ENCODE measurements around the gene FLT3. TPM values are rescaled to one million over a fixed set of nuclear protein-coding genes. Genes with fewer than 3 reads are reported as not detected.
"Not testable (repeated sequence)": the region's sequence is repeated elsewhere in the genome, so short reads cannot be mapped to it uniquely, and the experiment has no call there.

The FLT3 gene
- under 1 TPM in 3 of 4 donors, not detected in 1; under 0.01 to 0.90 (median 0.24) TPM for total RNA-seq

DNA sequence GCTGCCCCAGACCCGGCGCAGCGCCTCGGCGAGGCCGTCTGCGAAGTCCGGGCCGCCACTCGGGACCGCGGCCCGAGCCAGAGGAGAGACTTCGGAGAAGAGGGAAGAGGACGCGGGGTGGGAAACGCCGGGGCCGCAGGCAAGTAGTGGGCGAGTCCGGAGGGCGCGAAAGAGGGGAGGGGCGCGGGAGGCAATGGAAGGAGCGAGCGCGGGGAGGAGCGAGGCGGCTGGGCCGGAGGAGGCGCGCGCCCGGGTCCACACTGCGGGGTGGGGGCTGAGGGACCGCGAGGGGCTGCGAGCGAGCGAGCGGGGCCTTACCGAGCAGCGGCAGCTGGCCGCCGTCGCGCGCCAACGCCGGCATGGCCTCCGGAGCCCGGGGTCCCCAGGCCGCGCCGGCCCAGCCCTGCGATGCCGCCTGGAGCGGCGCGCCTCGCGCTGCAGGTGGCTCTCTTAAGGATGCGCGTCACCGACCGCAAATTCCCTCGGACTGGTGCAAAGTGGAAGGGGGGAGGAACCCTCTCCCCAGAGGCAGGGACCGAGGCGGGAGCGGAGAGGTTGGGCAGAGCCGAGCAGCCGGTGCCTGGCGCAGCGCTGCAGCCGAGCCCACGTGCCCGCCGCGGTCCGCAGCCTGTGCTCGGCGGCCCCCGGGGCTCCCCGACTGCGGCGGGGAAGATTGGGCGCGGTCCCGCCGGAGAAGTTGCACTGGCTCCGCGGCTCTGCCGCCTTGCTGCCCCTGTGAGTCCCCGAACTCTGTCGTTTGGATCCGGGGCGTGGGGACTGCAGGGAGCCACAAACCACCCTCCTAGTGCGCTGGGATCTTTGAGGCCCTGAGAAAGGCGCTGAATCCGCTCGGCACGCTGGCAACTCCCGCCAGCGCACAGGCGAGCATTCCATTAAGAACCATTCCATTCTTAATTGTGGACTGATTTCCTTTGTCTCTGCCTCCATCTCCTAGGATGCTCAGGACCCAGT lies at the start of gene FLT3:
FLT3 (minus strand) TSS at position 427 of the 972 bp plus-strand sequence; CDS start at position 361, 66 bp downstream.
- Histone ChIP-seq H3K9me3 (no peaks in the 10 kb centered on the region), H3K27me3 (peaks cover 4 to 31% of the 10 kb centered on the region in 2 donors), H3K27ac (no peak within 1 kb of the TSS), H3K4me3 (no peak within 1 kb of the TSS), H3K36me3 (no peaks in the 10 kb centered on the region), H3K4me1 (peaks cover 0 to 6% of the 10 kb centered on the region in 2 donors)
- DNase-seq, result no peak
- intact Hi-C loops (cut with DNase I; ENCODE audit: low total_unique reads), result no loop called here
- TF ChIP-seq POLR2A (IDR thresholded peaks at IDR 0.05), result no peak
- TF ChIP-seq, protein P1, sequence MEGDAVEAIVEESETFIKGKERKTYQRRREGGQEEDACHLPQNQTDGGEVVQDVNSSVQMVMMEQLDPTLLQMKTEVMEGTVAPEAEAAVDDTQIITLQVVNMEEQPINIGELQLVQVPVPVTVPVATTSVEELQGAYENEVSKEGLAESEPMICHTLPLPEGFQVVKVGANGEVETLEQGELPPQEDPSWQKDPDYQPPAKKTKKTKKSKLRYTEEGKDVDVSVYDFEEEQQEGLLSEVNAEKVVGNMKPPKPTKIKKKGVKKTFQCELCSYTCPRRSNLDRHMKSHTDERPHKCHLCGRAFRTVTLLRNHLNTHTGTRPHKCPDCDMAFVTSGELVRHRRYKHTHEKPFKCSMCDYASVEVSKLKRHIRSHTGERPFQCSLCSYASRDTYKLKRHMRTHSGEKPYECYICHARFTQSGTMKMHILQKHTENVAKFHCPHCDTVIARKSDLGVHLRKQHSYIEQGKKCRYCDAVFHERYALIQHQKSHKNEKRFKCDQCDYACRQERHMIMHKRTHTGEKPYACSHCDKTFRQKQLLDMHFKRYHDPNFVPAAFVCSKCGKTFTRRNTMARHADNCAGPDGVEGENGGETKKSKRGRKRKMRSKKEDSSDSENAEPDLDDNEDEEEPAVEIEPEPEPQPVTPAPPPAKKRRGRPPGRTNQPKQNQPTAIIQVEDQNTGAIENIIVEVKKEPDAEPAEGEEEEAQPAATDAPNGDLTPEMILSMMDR (IDR thresholded peaks at IDR 0.05), result no peak

GRCh38 chr13:28147495-28147894 lies 47.1 kb upstream of the FLT3 start:
- peaks cover 0 to 8% of the 10 kb centered on the region in 2 donors for H3K4me1 ChIP-seq
- H3K36me3 ChIP-seq, result no peaks in the 10 kb centered on the region
- intact Hi-C loops (cut with DNase I; ENCODE audit: low total_unique reads), result no loop called here
- no peak for DNase-seq
- H3K4me3 ChIP-seq, result no peak overlapping the region
- no peaks in the 10 kb centered on the region for H3K27me3 ChIP-seq
- no peaks in the 10 kb centered on the region for H3K9me3 ChIP-seq
- TF ChIP-seq POLR2A (IDR thresholded peaks at IDR 0.05), result no peak
- TF ChIP-seq, protein P1 (IDR thresholded peaks at IDR 0.05), result no peak
- H3K27ac ChIP-seq, result no peak overlapping the region

DNA sequence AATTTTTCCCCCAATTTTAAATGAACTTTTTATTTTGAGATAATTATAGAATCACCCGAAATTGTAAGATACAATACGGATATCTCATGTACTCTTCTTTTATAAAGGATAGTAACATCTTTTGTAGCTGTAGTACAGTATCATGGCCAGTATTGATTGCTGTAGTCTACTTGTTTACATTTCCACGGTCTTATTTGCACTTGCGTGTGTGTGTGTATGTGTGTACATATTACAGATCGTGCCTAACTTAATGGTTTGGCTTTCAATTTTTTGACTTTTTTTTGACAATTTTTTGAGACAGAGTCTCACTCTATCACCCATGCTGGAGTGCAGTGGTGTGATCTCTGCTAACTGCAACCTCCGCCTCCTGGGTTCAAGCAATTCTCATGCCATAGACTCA lies 44.7 kb upstream of the FLT3 start:
- Histone ChIP-seq H3K27ac (no peak overlapping the region), H3K4me1 (peaks cover 0 to 8% of the 10 kb centered on the region in 2 donors), H3K27me3 (no peaks in the 10 kb centered on the region), H3K9me3 (no peaks in the 10 kb centered on the region), H3K36me3 (no peaks in the 10 kb centered on the region), H3K4me3 (no peak overlapping the region)
- intact Hi-C loops (cut with DNase I; ENCODE audit: low total_unique reads), result no loop called here
- TF ChIP-seq POLR2A (IDR thresholded peaks at IDR 0.05), result no peak
- TF ChIP-seq, protein P1 (IDR thresholded peaks at IDR 0.05), result no peak
- no peak for DNase-seq

DNA sequence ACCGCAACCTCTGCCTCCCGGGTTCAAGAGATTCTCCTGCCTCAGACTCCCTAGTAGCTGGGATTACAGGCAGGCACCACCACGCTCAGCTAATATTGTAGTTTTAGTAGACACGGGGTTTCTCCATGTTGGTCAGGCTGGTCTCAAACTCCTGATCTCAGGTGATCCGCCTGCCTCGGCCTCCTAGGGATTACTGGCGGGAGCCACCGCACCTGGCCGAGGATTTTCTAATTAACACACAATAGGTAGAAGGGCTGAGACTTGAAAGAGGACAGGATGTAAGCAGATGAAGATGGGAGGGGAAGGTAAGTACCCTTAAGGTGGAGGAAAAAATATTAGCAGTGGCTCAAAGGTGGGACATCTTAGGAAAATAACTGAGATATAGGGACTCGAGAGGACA lies 41.2 kb upstream of the FLT3 start:
- DNase-seq; H3K4me3 ChIP-seq; intact Hi-C loops (cut with DNase I; ENCODE audit: low total_unique reads); H3K36me3 ChIP-seq; H3K27me3 ChIP-seq; H3K4me1 ChIP-seq; H3K9me3 ChIP-seq; H3K27ac ChIP-seq: not testable (repeated sequence)

DNA sequence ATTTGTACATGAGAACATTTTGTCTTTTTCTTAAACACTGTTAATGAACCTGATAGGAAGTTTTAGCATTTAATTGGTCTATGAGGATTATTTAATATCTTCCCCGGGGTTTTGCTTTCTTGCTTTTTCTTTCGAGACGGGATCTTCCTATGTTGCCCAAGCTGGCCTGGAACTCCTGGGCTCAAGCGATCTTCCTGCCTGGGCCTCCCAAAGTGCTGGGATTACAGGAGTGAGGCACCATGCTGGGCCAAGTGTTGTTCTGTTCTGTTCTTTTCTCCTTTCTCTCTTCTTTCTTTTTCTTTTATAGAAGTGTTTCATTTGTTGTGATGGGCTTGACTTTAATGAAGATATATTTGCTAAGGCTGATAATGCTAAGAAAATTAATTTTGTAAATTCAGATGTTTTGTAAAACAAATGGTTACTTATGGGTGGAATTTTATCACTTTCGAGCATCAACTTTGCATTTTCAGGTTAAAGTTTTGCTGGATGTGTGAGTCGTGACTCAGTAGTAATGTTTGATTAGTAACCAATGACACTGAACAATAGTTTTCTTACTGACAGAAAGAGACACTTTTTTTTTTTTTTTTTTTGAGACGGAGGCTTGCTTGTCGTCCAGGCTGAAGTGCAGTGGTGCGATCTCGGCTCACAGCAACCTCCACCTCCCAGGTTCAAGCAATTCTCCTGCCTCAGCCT lies 40.2 kb upstream of the FLT3 start:
- Histone ChIP-seq H3K4me1 (no peaks in the 10 kb centered on the region), H3K27ac (no peak overlapping the region), H3K27me3 (no peaks in the 10 kb centered on the region), H3K36me3 (no peaks in the 10 kb centered on the region), H3K4me3 (peak overlapping the region in 1 of 2 donors; percentile 97), H3K9me3 (no peaks in the 10 kb centered on the region)
- no peak for DNase-seq
- intact Hi-C loops (cut with DNase I; ENCODE audit: low total_unique reads), result no loop called here
- TF ChIP-seq, protein P1 (IDR thresholded peaks at IDR 0.05), result no peak
- no peak for TF ChIP-seq POLR2A (IDR thresholded peaks at IDR 0.05)
